ENCODE data around the gene INPP5J.
"Not testable (repeated sequence)": the region's sequence is repeated elsewhere in the genome, so short reads cannot be mapped to it uniquely, and the experiment has no call there.

INPP5J gene

GRCh38 chr22:31085493-31085824 lies 37.3 kb upstream of the INPP5J start:
- no peak for DNase-seq
- in situ Hi-C loops (cut with HindIII; ENCODE audit: low pct_ligation_motif_present, low pct_unique_long_range_greater_than_20kb, low sequenced_read_pairs): no loop called here

- in situ Hi-C loops (cut with HindIII; ENCODE audit: low pct_ligation_motif_present, low pct_unique_long_range_greater_than_20kb, low sequenced_read_pairs): no loop called here
- no peak for DNase-seq
Observed at GRCh38 chr22:31085928-31086327, 36.8 kb upstream of the INPP5J start.

- DNase-seq: no peak
- in situ Hi-C loops (cut with HindIII; ENCODE audit: low pct_ligation_motif_present, low pct_unique_long_range_greater_than_20kb, low sequenced_read_pairs): no loop called here
Observed at GRCh38 chr22:31086703-31087330, 35.9 kb upstream of the INPP5J start.

GRCh38 chr22:31087744-31088215 lies 35.0 kb upstream of the INPP5J start:
- in situ Hi-C loops (cut with HindIII; ENCODE audit: low pct_ligation_motif_present, low pct_unique_long_range_greater_than_20kb, low sequenced_read_pairs): no loop called here
- no peak for DNase-seq

GRCh38 chr22:31088233-31088986 lies 34.4 kb upstream of the INPP5J start:
- in situ Hi-C loops (cut with HindIII; ENCODE audit: low pct_ligation_motif_present, low pct_unique_long_range_greater_than_20kb, low sequenced_read_pairs): no loop called here
- no peak for DNase-seq

- in situ Hi-C loops (cut with HindIII; ENCODE audit: low pct_ligation_motif_present, low pct_unique_long_range_greater_than_20kb, low sequenced_read_pairs): no loop called here
Observed at GRCh38 chr22:31089160-31090100, 33.3 kb upstream of the INPP5J start.

GRCh38 chr22:31090217-31091085 lies 32.3 kb upstream of the INPP5J start:
- no peak for DNase-seq
- in situ Hi-C loops (cut with HindIII; ENCODE audit: low pct_ligation_motif_present, low pct_unique_long_range_greater_than_20kb, low sequenced_read_pairs): no loop called here

More at GRCh38 chr22:31089160-31090100, 33.3 kb upstream of the INPP5J start:
- DNase-seq: peak; percentile 19

GRCh38 chr22:31091106-31091975 lies 31.4 kb upstream of the INPP5J start:
- in situ Hi-C loops (cut with HindIII; ENCODE audit: low pct_ligation_motif_present, low pct_unique_long_range_greater_than_20kb, low sequenced_read_pairs): no loop called here
- no peak for DNase-seq

- in situ Hi-C loops (cut with HindIII; ENCODE audit: low pct_ligation_motif_present, low pct_unique_long_range_greater_than_20kb, low sequenced_read_pairs): no loop called here
- DNase-seq: no peak
Observed at GRCh38 chr22:31092161-31092560, 30.6 kb upstream of the INPP5J start.

- in situ Hi-C loops (cut with HindIII; ENCODE audit: low pct_ligation_motif_present, low pct_unique_long_range_greater_than_20kb, low sequenced_read_pairs): no loop called here
- no peak for DNase-seq
Observed at GRCh38 chr22:31093086-31093850, 29.5 kb upstream of the INPP5J start.

GRCh38 chr22:31094021-31094551 lies 28.7 kb upstream of the INPP5J start:
- in situ Hi-C loops (cut with HindIII; ENCODE audit: low pct_ligation_motif_present, low pct_unique_long_range_greater_than_20kb, low sequenced_read_pairs): no loop called here

GRCh38 chr22:31094741-31095140 lies 28.0 kb upstream of the INPP5J start:
- in situ Hi-C loops (cut with HindIII; ENCODE audit: low pct_ligation_motif_present, low pct_unique_long_range_greater_than_20kb, low sequenced_read_pairs): no loop called here
- DNase-seq: no peak

More at GRCh38 chr22:31094021-31094551, 28.7 kb upstream of the INPP5J start:
- no peak for DNase-seq

GRCh38 chr22:31095637-31096249 lies 27.0 kb upstream of the INPP5J start:
- DNase-seq: no peak
- in situ Hi-C loops (cut with HindIII; ENCODE audit: low pct_ligation_motif_present, low pct_unique_long_range_greater_than_20kb, low sequenced_read_pairs): no loop called here

GRCh38 chr22:31096657-31097279 lies 26.0 kb upstream of the INPP5J start:
- in situ Hi-C loops (cut with HindIII; ENCODE audit: low pct_ligation_motif_present, low pct_unique_long_range_greater_than_20kb, low sequenced_read_pairs): no loop called here
- DNase-seq: no peak

GRCh38 chr22:31097539-31097938 lies 25.2 kb upstream of the INPP5J start:
- in situ Hi-C loops (cut with HindIII; ENCODE audit: low pct_ligation_motif_present, low pct_unique_long_range_greater_than_20kb, low sequenced_read_pairs); DNase-seq: not testable (repeated sequence)
